IMR-90 (cell line): Measurements from ENCODE around the gene RAI2. TPM values are rescaled to one million over a fixed set of nuclear protein-coding genes. Genes with fewer than 3 reads are reported as not detected.

Experiments
- ATAC-seq: fragments of 200-7000 bp; cut with Tn5 transposase; 2 replicates; pipeline ENCODE4 v1.9.1; 2020; ENCODE audit warnings: low read depth, mild to moderate bottlenecking, moderate library complexity
- BruUV-seq: library from RNA; stranded (reverse); fragments of 400-500 nt; replicated peaks from 2 replicates; lab custom pipeline; 2021; lab: Mats Ljungman, UMichigan
- CTCF ChIA-PET: fragments of 300-600 bp; formaldehyde crosslinking; extraction: SDS; loops from one replicate; lab custom pipeline; 2021; ENCODE audit warnings: antibody characterized with exemption; lab: Yijun Ruan, JAX
- POLR2A ChIA-PET: fragments of 300-600 bp; sonication (Branson Sonifier 250); formaldehyde crosslinking; loops from one replicate; lab custom pipeline; 2022; ENCODE audit warnings: antibody characterized with exemption; ENCODE audit not compliant: unreplicated experiment; lab: Charles Lee
- DNase-seq: peaks from one replicate; pipeline ENCODE4 v3.0.0; 2013
- H2AFZ ChIP-seq: replicated peaks from 2 replicates; pipeline ENCODE3; 2013; ENCODE audit warnings: low read length, mild to moderate bottlenecking; ENCODE audit not compliant: poor library complexity
- H2AK5ac ChIP-seq: 2 replicates; pipeline ENCODE4 v1.6.1; 2013; ENCODE audit warnings: low read depth, low read length, inconsistent platforms
- H2AK9ac ChIP-seq: replicated peaks from 2 replicates; pipeline ENCODE3; 2013; ENCODE audit warnings: mild to moderate bottlenecking, low read depth, low read length, moderate library complexity; ENCODE audit not compliant: poor library complexity
- H2BK120ac ChIP-seq: 2 replicates; pipeline ENCODE4 v1.6.1; 2013; ENCODE audit warnings: low read depth, low read length, inconsistent platforms
- H2BK15ac ChIP-seq: 3 replicates; pipeline ENCODE4 v1.6.1; 2013; ENCODE audit warnings: low read depth, low read length, inconsistent platforms
- H2BK20ac ChIP-seq: 2 replicates; pipeline ENCODE4 v1.6.1; 2013; ENCODE audit warnings: low read depth, mild to moderate bottlenecking, inconsistent platforms, low read length, moderate library complexity
- H2BK5ac ChIP-seq: 2 replicates; pipeline ENCODE4 v1.6.1; 2013; ENCODE audit warnings: mild to moderate bottlenecking, low read depth, low read length, inconsistent platforms; ENCODE audit not compliant: poor library complexity, severe bottlenecking
- H3K14ac ChIP-seq: replicated peaks from 2 replicates; pipeline ENCODE4 v1.6.1; 2013; ENCODE audit warnings: low read depth, low read length, inconsistent platforms
- H3K18ac ChIP-seq: 2 replicates; pipeline ENCODE4 v1.6.1; 2013; ENCODE audit warnings: low read depth, low read length, control low read depth
- H3K23ac ChIP-seq: 2 replicates; pipeline ENCODE4 v1.6.1; 2013; ENCODE audit warnings: low read depth, low read length, inconsistent platforms
- H3K27ac ChIP-seq: 2 replicates; pipeline ENCODE4 v1.5.1; 2013; ENCODE audit warnings: mild to moderate bottlenecking, control low read depth, low read length; ENCODE audit not compliant: insufficient read depth
- H3K27me3 ChIP-seq: 2 replicates; pipeline ENCODE4 v1.6.1; 2013; ENCODE audit warnings: low read length; ENCODE audit not compliant: control insufficient read depth, insufficient read depth
- H3K36me3 ChIP-seq: 2 replicates; pipeline ENCODE4 v1.6.1; 2013; ENCODE audit warnings: low read length, mixed read lengths; ENCODE audit not compliant: control insufficient read depth, insufficient read depth
- H3K4ac ChIP-seq: 2 replicates; pipeline ENCODE4 v1.6.1; 2013; ENCODE audit warnings: low read depth, low read length, inconsistent platforms
- H3K4me1 ChIP-seq: 2 replicates; pipeline ENCODE4 v1.6.1; 2013; ENCODE audit warnings: low read length, mixed read lengths; ENCODE audit not compliant: control insufficient read depth, insufficient read depth
- H3K4me2 ChIP-seq: 2 replicates; pipeline ENCODE4 v1.6.1; 2013; ENCODE audit warnings: low read depth, mild to moderate bottlenecking, control low read depth, low read length, moderate library complexity
- H3K4me3 ChIP-seq: 2 replicates; pipeline ENCODE4 v1.5.1; 2013; ENCODE audit warnings: low read depth, mild to moderate bottlenecking, control low read depth, low read length, moderate library complexity; ENCODE audit not compliant: insufficient read depth
- H3K56ac ChIP-seq: 2 replicates; pipeline ENCODE4 v1.6.1; 2013; ENCODE audit warnings: low read length, inconsistent platforms; ENCODE audit not compliant: insufficient read depth; ENCODE audit errors: extremely low read depth
- H3K79me1 ChIP-seq, 2 experiments: 2 replicates each; pipeline ENCODE4 v1.6.1; 2013; ENCODE audit warnings: low read length in 2 of 2, inconsistent platforms in 1 of 2, low read depth in 1 of 2
- H3K9ac ChIP-seq: 2 replicates; pipeline ENCODE4 v1.6.1; 2013; ENCODE audit warnings: low read depth, low read length, control low read depth
- H3K9me1 ChIP-seq: 2 replicates; pipeline ENCODE4 v1.6.1; 2013; ENCODE audit warnings: low read length, inconsistent platforms; ENCODE audit not compliant: insufficient read depth
- H3K9me3 ChIP-seq: 2 replicates; pipeline ENCODE4 v1.6.1; 2013; ENCODE audit warnings: low read length; ENCODE audit not compliant: control insufficient read depth, insufficient read depth
- H4K20me1 ChIP-seq: 2 replicates; pipeline ENCODE4 v1.6.1; 2013; ENCODE audit warnings: low read length, inconsistent platforms; ENCODE audit not compliant: insufficient read depth
- H4K5ac ChIP-seq: 2 replicates; pipeline ENCODE4 v1.6.1; 2013; ENCODE audit warnings: mild to moderate bottlenecking, low read depth, low read length, control low read depth
- H4K8ac ChIP-seq, 2 experiments: 2 replicates each; pipeline ENCODE4 v1.6.1; 2013; ENCODE audit warnings: low read depth in 2 of 2, low read length in 2 of 2, control low read depth in 1 of 2, inconsistent platforms in 1 of 2
- H4K91ac ChIP-seq: 2 replicates; pipeline ENCODE4 v1.6.1; 2013; ENCODE audit warnings: low read depth, low read length, inconsistent platforms; ENCODE audit not compliant: insufficient read depth
- CEBPB ChIP-seq: IDR thresholded peaks from 2 replicates; pipeline ENCODE4 v1.6.1; 2012; ENCODE audit warnings: low read depth, low read length, improper control_type of control experiment
- CHD1 ChIP-seq: IDR thresholded peaks from 2 replicates; pipeline ENCODE4 v1.6.1; 2012; ENCODE audit warnings: low read depth, low read length, improper control_type of control experiment
- FOS ChIP-seq: fragments of 150-350 bp; IDR thresholded peaks from 2 replicates; pipeline ENCODE4 v1.6.1; 2016; ENCODE audit warnings: low read depth, low read length
- MAFK ChIP-seq: IDR thresholded peaks from 2 replicates; pipeline ENCODE4 v1.6.1; 2012; ENCODE audit warnings: low read depth, low read length, improper control_type of control experiment
- MAZ ChIP-seq: IDR thresholded peaks from 2 replicates; pipeline ENCODE4 v1.6.1; 2012; ENCODE audit warnings: low read depth, mild to moderate bottlenecking, low read length, improper control_type of control experiment, moderate library complexity, borderline replicate concordance
- RAD21 ChIP-seq: IDR thresholded peaks from 2 replicates; pipeline ENCODE4 v1.6.1; 2012; ENCODE audit warnings: low read length, improper control_type of control experiment
- RFX5 ChIP-seq: IDR thresholded peaks from 2 replicates; pipeline ENCODE4 v1.8.0; 2012; ENCODE audit warnings: low read depth, mild to moderate bottlenecking, low read length, moderate library complexity
- SMC3 ChIP-seq: fragments of 150-350 bp; IDR thresholded peaks from 2 replicates; pipeline ENCODE4 v1.6.1; 2016; ENCODE audit warnings: low read depth, mild to moderate bottlenecking, antibody characterized with exemption, low read length, moderate library complexity
- WGBS, 2 experiments: methylation state at CpG; one replicate each; pipeline versions ENCODE4 v1.1.5 to v1.1.7; 2013; ENCODE audit warnings: missing lambda C conversion rate in 2 of 2; ENCODE audit not compliant: insufficient read length in 1 of 2; ENCODE audit errors: extremely low coverage in 2 of 2; 5-methylcytosine and 5-hydroxymethylcytosine counted together
- dilution Hi-C: fragments of 300-500 bp; cut with HindIII; formaldehyde crosslinking; loops from one replicate; pipeline ENCODE4 v1.14.3; 2018; ENCODE audit warnings: low sequenced_read_pairs; ENCODE audit not compliant: unreplicated experiment
- in situ Hi-C: fragments of 300-500 bp; cut with MboI; formaldehyde crosslinking; loops from 3 replicates; pipeline ENCODE4 v1.14.3; 2019; ENCODE audit warnings: low sequenced_read_pairs, inconsistent platforms, mixed read lengths
- intact Hi-C: fragments of 100-400 bp; cut with micrococcal nuclease; formaldehyde crosslinking; loops from 2 replicates; pipeline ENCODE4 v1.10.0; 2022
- polyA plus RNA-seq, 3 experiments: library from polyadenylated mRNA; depleted of rRNA; stranded (reverse); fragments of >200 nt; gene quantifications; 2 replicates each; pipeline ENCODE4 v1.2.3, GENCODE V29; 2012; ENCODE audit warnings: low replicate concordance in 1 of 3
- total RNA-seq: library from RNA; depleted of rRNA; stranded (reverse); fragments of >200 nt; gene quantifications from 2 replicates; pipeline ENCODE4 v1.2.3, GENCODE V29; 2012

RAI2 gene
- total and polyA plus RNA-seq, 2 of the 4 experiments (the other 2 are of a cell fraction) = 0.07 TPM; not detected in 1

GRCh38 chrX:17817251-17817650 is 43.8 kb downstream of the RAI2 start:
- in situ Hi-C loops = no loop called here
- Histone ChIP-seq H3K4me1 (no peaks in the 10 kb centered on the region), H3K4me2 (no peak overlapping the region), H2BK5ac (no peak overlapping the region), H3K14ac (no peak overlapping the region), H2AFZ (no peak overlapping the region), H3K9me1 (no peaks in the 10 kb centered on the region), H2AK9ac (no peak overlapping the region), H3K18ac (no peak overlapping the region), H2AK5ac (no peak overlapping the region), H4K8ac (no peak overlapping the region), H3K9ac (no peak overlapping the region), H3K36me3 (no peaks in the 10 kb centered on the region), H3K4ac (no peak overlapping the region), H3K79me1 (no peaks in the 10 kb centered on the region), H2BK20ac (no peak overlapping the region), H2BK120ac (no peak overlapping the region), H3K56ac (no peak overlapping the region), H3K23ac (no peak overlapping the region), H2BK15ac (no peak overlapping the region), H3K27ac (no peak overlapping the region), H3K4me3 (no peak overlapping the region), H3K27me3 (no peaks in the 10 kb centered on the region; the same call in 1 of the 2 replicates), H4K5ac (no peak overlapping the region), H4K91ac (no peak overlapping the region), H3K9me3 (no peaks in the 10 kb centered on the region), H4K20me1 (no peaks in the 10 kb centered on the region)
- BruUV-seq = no TSS peak
- DNase-seq = no peak
- WGBS, 2 experiments = no CpG with 5 or more reads among the region's 1 CpG
- intact Hi-C loops = no loop called here
- dilution Hi-C loops = no loop called here
- TF ChIP-seq MAFK (no peak), FOS (no peak), MAZ (no peak), SMC3 (no peak), RFX5 (no peak), CEBPB (no peak), CHD1 (no peak), RAD21 (no peak)
- ATAC-seq = no peak
- ChIA-PET CTCF (no interaction called here), POLR2A (no interaction called here)
